ENCODE data around the gene PDE6B. TPM values are rescaled to one million over a fixed set of nuclear protein-coding genes. Genes with fewer than 3 reads are reported as not detected.

PDE6B gene
- total and polyA plus RNA-seq, 8 donors = 1.1 to 12.3 (median 1.7) TPM; not detected in 4

DNA sequence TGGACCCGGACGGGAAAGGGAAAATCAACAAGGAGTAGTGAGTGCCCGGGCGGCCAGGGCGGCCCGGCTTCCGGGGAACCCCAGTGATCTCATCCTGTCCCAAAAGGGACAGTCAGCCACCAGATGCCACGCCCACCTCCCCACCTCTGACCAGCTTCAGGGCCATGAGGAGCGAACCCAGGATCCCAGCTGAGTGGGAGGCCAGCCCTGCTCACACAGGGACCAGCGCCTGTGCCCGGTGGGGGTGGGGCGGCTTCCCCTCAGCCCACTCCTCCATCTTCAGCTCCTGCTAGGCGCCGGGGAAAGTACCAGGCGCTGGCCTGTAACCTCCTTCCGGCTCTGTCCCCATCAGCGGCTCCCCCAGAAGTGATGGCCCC is 55.2 kb downstream of the PDE6B start:
- Histone ChIP-seq H3K27ac (peak overlapping the region in 4 of 5 donors; percentile 10 to 70 (median 27)), H3K27me3 (peaks cover 0 to 36% (median 0%) of the 10 kb centered on the region in 3 donors), H3K9me3 (no peaks in the 10 kb centered on the region), H3K4me3 (peak overlapping the region; percentile 42 to 74 (median 50)), H3K4me1 (peaks cover 14 to 69% (median 60%) of the 10 kb centered on the region in 4 donors), H3K36me3 (peaks cover 0 to 2% (median under 1%) of the 10 kb centered on the region in 4 donors)
- DNase-seq = peak in 1 of 2 donors; percentile 59
- 36 to 70% (median 53%) methylated on average over 7 to 17 of the region's 17 CpGs for WGBS, 5 donors
- intact Hi-C loops (cut with DNase I; ENCODE audit: low total_unique reads) = no loop called here
- no peak for TF ChIP-seq POLR2A (IDR thresholded peaks at IDR 0.05)

DNA sequence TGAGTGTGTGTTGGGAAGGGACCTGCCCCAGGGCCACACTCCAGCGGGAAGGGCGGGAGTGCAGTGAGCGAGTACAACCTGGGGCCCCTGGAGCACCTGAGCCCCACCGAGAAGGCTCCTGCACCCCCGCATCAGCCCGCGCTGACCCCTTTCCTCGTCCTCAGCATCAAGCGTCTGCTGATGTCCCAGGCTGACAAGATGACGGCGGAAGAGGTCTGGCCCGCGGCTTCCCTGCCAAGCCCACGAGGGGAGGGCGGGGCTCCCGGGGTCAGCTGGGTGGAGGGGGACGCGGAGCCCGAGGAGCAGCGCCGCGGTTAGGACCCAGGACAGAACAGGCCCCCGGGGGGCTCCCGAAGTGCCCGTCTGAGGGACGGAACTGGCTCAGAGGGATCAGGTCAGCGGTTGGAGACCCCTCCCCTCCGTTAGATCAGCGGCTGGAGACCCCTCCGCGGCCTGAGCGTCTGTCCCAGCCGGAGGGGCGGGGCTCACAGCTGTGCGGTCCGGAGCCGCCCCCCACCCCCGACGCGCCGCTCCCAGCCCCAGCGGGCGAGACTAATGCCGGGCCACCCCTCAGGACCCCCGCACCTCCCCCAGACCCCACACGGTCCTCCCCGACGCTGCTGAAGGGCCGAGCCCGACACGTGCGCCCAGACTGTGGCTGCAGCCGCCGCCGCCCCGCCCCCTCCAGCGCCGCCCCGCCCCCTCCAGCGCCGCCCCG is 55.7 kb downstream of the PDE6B start:
- intact Hi-C loops (cut with DNase I; ENCODE audit: low total_unique reads) = no loop called here
- Histone ChIP-seq H3K9me3 (no peaks in the 10 kb centered on the region), H3K27me3 (peaks cover 0 to 36% (median 0%) of the 10 kb centered on the region in 3 donors), H3K36me3 (peaks cover 0 to 7% (median 6%) of the 10 kb centered on the region in 4 donors), H3K4me3 (peak overlapping the region; percentile 42 to 74 (median 50)), H3K4me1 (peaks cover 13 to 64% (median 56%) of the 10 kb centered on the region in 4 donors), H3K27ac (peak overlapping the region in 4 of 5 donors; percentile 10 to 70 (median 27))
- TF ChIP-seq CTCF (IDR thresholded peaks at IDR 0.05) = no peak
- no peak for TF ChIP-seq EP300 (IDR thresholded peaks at IDR 0.05)
- no peak for TF ChIP-seq POLR2AphosphoS5 (IDR thresholded peaks at IDR 0.05)
- no peak for TF ChIP-seq POLR2A (IDR thresholded peaks at IDR 0.05)
- peak; percentile 67 to 83 for DNase-seq
- 6 to 38% (median 10%) methylated on average over 20 to 56 of the region's 62 CpGs; no CpG with 5 or more reads in 1 of the 5 donors for WGBS, 5 donors

GRCh38 chr4:681736-682451 is 56.5 kb downstream of the PDE6B start:
- H3K4me1 ChIP-seq = peaks cover 17 to 63% (median 58%) of the 10 kb centered on the region in 4 donors
- DNase-seq = peak; percentile 86
- H3K27ac ChIP-seq = peak overlapping the region in 1 of 5 donors; percentile 34
- H3K36me3 ChIP-seq = peaks cover 0 to 9% (median 8%) of the 10 kb centered on the region in 4 donors
- H3K27me3 ChIP-seq = peaks cover 0 to 36% (median 0%) of the 10 kb centered on the region in 3 donors
- no peaks in the 10 kb centered on the region for H3K9me3 ChIP-seq
- intact Hi-C loops (cut with DNase I; ENCODE audit: low total_unique reads) = no loop called here
- peak overlapping the region; percentile 8 to 48 (median 24) for H3K4me3 ChIP-seq
- 25 to 73% (median 67%) methylated on average over 26 to 58 of the region's 58 CpGs for whole genome bisulfite sequencing, 5 donors
- TF ChIP-seq POLR2AphosphoS5 (IDR thresholded peaks at IDR 0.05) = no peak
- TF ChIP-seq POLR2A (IDR thresholded peaks at IDR 0.05) = no peak
- TF ChIP-seq CTCF (IDR thresholded peaks at IDR 0.05) = no peak
- no peak for TF ChIP-seq EP300 (IDR thresholded peaks at IDR 0.05)

DNA sequence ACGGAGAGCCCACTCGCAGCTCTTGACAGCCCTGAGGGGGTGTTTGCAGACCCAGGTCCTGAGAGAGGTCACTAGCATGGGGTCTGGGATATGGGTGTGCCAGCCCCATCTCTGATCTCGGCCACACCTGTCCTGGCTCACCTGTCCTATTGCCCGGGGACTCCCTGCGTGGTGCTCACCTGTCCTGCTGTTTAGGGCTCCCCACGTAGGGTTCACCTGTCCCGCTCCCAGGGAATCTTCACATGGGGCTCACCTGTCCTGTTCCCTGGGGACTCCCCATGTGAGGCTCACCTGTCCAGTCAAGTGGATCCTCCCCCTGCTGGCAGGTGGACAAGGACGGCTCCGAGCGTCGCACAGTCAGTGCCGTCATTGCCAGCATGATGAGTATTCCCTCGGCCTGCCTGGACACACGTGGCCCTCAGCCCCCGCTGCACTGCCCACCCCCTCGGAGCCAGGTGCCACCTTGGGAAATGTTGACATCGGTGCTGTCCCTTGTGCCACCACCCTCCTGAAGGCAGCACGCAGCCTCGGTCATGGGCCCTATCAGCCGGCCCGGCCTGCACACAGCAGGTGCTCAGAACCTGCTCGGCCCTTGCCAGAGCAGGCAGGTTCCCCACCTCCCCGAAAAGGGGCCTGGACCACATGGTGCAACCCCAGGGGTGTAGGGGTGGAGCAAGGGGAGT is 57.3 kb downstream of the PDE6B start:
- no peaks in the 10 kb centered on the region for H3K9me3 ChIP-seq
- TF ChIP-seq CTCF (IDR thresholded peaks at IDR 0.05) = no peak
- TF ChIP-seq EP300 (IDR thresholded peaks at IDR 0.05) = no peak
- TF ChIP-seq POLR2A (IDR thresholded peaks at IDR 0.05) = no peak
- TF ChIP-seq POLR2AphosphoS5 (IDR thresholded peaks at IDR 0.05) = no peak
- WGBS, 5 donors = 81 to 91% (median 89%) methylated on average over 12 to 23 of the region's 23 CpGs
- peaks cover 24 to 66% (median 59%) of the 10 kb centered on the region in 4 donors for H3K4me1 ChIP-seq
- H3K27me3 ChIP-seq = peaks cover 0 to 36% (median 0%) of the 10 kb centered on the region in 3 donors
- intact Hi-C loops (cut with DNase I; ENCODE audit: low total_unique reads) = no loop called here
- H3K27ac ChIP-seq = no peak overlapping the region
- DNase-seq = no peak
- H3K4me3 ChIP-seq = no peak overlapping the region
- H3K36me3 ChIP-seq = peaks cover 0 to 9% (median 8%) of the 10 kb centered on the region in 4 donors
